Stimulated activated CD8-positive, alpha-beta memory T cell treated with anti-CD3 and anti-CD28 coated beads, Interleukin-4, amount 100 ng/mL, for 48 hours (primary cell): ENCODE data around the gene DSTYK.
"Not testable (repeated sequence)": the region's sequence is repeated elsewhere in the genome, so short reads cannot be mapped to it uniquely, and the experiment has no call there.

Experiments
- DNase-seq: peaks from one replicate; pipeline ENCODE4 v3.0.0-alpha.2; 2020

DSTYK gene

GRCh38 chr1:205169248-205169647 is 42.3 kb downstream of the DSTYK start:
- DNase-seq, result no peak

- DNase-seq, result no peak
These were observed 43.2 kb downstream of the DSTYK start for GRCh38 chr1:205168291-205168690.

- DNase-seq, result no peak
These were observed 49.2 kb downstream of the DSTYK start for GRCh38 chr1:205162301-205162700.

GRCh38 chr1:205161076-205161475 is 50.4 kb downstream of the DSTYK start:
- no peak for DNase-seq

- DNase-seq, result no peak
These were observed 53.4 kb downstream of the DSTYK start for GRCh38 chr1:205158048-205158616.

- DNase-seq, result not testable (repeated sequence)
These were observed 55.7 kb downstream of the DSTYK start for GRCh38 chr1:205155665-205156377.

GRCh38 chr1:205152505-205152904 is 59.0 kb downstream of the DSTYK start:
- no peak for DNase-seq

GRCh38 chr1:205150651-205151428 is 60.7 kb downstream of the DSTYK start:
- DNase-seq, result no peak

GRCh38 chr1:205147191-205147835 is 64.2 kb downstream of the DSTYK start:
- no peak for DNase-seq

- DNase-seq, result no peak
These were observed 66.8 kb downstream of the DSTYK start for GRCh38 chr1:205144751-205145150.

GRCh38 chr1:205144046-205144720 is 67.3 kb downstream of the DSTYK start:
- no peak for DNase-seq

- DNase-seq, result no peak
These were observed 69.4 kb downstream of the DSTYK start for GRCh38 chr1:205142102-205142469.

GRCh38 chr1:205141236-205142101 is 70.0 kb downstream of the DSTYK start:
- DNase-seq, result peak; percentile 85

- no peak for DNase-seq
These were observed 71.4 kb downstream of the DSTYK start for GRCh38 chr1:205140113-205140512.

- no peak for DNase-seq
These were observed 73.6 kb downstream of the DSTYK start for GRCh38 chr1:205137901-205138300.

GRCh38 chr1:205133287-205133686 is 78.2 kb downstream of the DSTYK start:
- no peak for DNase-seq

- DNase-seq, result no peak
These were observed 82.0 kb downstream of the DSTYK start for GRCh38 chr1:205129447-205130029.

- no peak for DNase-seq
These were observed 83.5 kb downstream of the DSTYK start for GRCh38 chr1:205128050-205128449.

GRCh38 chr1:205127646-205128045 is 83.9 kb downstream of the DSTYK start:
- no peak for DNase-seq

- no peak for DNase-seq
These were observed 86.8 kb downstream of the DSTYK start for GRCh38 chr1:205124726-205125125.

GRCh38 chr1:205122489-205122882 is 89.0 kb downstream of the DSTYK start:
- no peak for DNase-seq
